Activated naive CD8-positive, alpha-beta T cell treated with anti-CD3 and anti-CD28 coated beads, Interleukin-2, amount 50 U/mL, for 24 hours (primary cell): ENCODE measurements around the gene ZNF526.

Experiments used
- ATAC-seq: fragments of 150-1000 bp; cut with Tn5 transposase; one replicate; pipeline ENCODE4 v1.10.0; 2021
- DNase-seq: peaks from one replicate; pipeline ENCODE4 v3.0.0; 2021
- H3K27ac Mint-ChIP-seq: one replicate; pipeline ENCODE4 v1.8.0; 2021; ENCODE audit warnings: mild to moderate bottlenecking, mixed read lengths
- H3K27me3 Mint-ChIP-seq: one replicate; pipeline ENCODE4 v1.8.0; 2021; ENCODE audit warnings: mixed read lengths
- H3K36me3 Mint-ChIP-seq: one replicate; pipeline ENCODE4 v1.8.0; 2021; ENCODE audit warnings: low read depth, mixed read lengths
- H3K4me1 Mint-ChIP-seq: one replicate; pipeline ENCODE4 v1.8.0; 2021; ENCODE audit warnings: mixed read lengths
- H3K4me3 Mint-ChIP-seq: one replicate; pipeline ENCODE4 v1.8.0; 2021; ENCODE audit warnings: mild to moderate bottlenecking, moderate library complexity, mixed read lengths
- H3K9me3 Mint-ChIP-seq: one replicate; pipeline ENCODE4 v1.8.0; 2021; ENCODE audit warnings: mixed read lengths

Gene ZNF526

GRCh38 chr19:42242512-42243409 lies 22.6 kb downstream of the ZNF526 start, which contains the start of gene GSK3A:
GSK3A (minus strand) TSS chr19:42242602; CDS start chr19:42242465, 137 bp downstream.
- Mint-ChIP-seq H3K4me1 (peaks cover 54% of the 10 kb centered on the region), H3K4me3 (peak within 1 kb of the TSS; percentile 92)
- ATAC-seq = peak; percentile 80

GRCh38 chr19:42244347-42245220 lies 24.5 kb downstream of the ZNF526 start:
- H3K4me1 Mint-ChIP-seq = peaks cover 50% of the 10 kb centered on the region
- peaks cover 25% of the 10 kb centered on the region for H3K36me3 Mint-ChIP-seq

More at GRCh38 chr19:42242512-42243409, 22.6 kb downstream of the ZNF526 start, which contains the start of gene GSK3A:
- no peaks in the 10 kb centered on the region for H3K9me3 Mint-ChIP-seq
- peaks cover 27% of the 10 kb centered on the region for H3K36me3 Mint-ChIP-seq
- no peaks in the 10 kb centered on the region for H3K27me3 Mint-ChIP-seq
- peak within 1 kb of the TSS; percentile 99 for H3K27ac Mint-ChIP-seq
- peak; percentile 94 for DNase-seq

GRCh38 chr19:42245231-42245630 lies 25.1 kb downstream of the ZNF526 start:
- no peaks in the 10 kb centered on the region for H3K9me3 Mint-ChIP-seq
- ATAC-seq (no peak), DNase-seq (no peak)
- peak overlapping the region; percentile 99 for H3K27ac Mint-ChIP-seq
- H3K4me1 Mint-ChIP-seq = peaks cover 47% of the 10 kb centered on the region
- H3K4me3 Mint-ChIP-seq = peak overlapping the region; percentile 92
- H3K36me3 Mint-ChIP-seq = peaks cover 23% of the 10 kb centered on the region
- no peaks in the 10 kb centered on the region for H3K27me3 Mint-ChIP-seq

More at GRCh38 chr19:42244347-42245220, 24.5 kb downstream of the ZNF526 start:
- ATAC-seq (peak; percentile 39), DNase-seq (peak; percentile 91)
- no peaks in the 10 kb centered on the region for H3K9me3 Mint-ChIP-seq
- no peaks in the 10 kb centered on the region for H3K27me3 Mint-ChIP-seq
- peak overlapping the region; percentile 92 for H3K4me3 Mint-ChIP-seq
- peak overlapping the region; percentile 99 for H3K27ac Mint-ChIP-seq

GRCh38 chr19:42246143-42246921 lies 26.2 kb downstream of the ZNF526 start:
- Mint-ChIP-seq H3K36me3 (peaks cover 18% of the 10 kb centered on the region), H3K4me3 (no peak overlapping the region), H3K27ac (peak overlapping the region; percentile 37), H3K4me1 (peaks cover 44% of the 10 kb centered on the region), H3K9me3 (no peaks in the 10 kb centered on the region), H3K27me3 (no peaks in the 10 kb centered on the region)
- ATAC-seq (no peak), DNase-seq (no peak)

GRCh38 chr19:42246922-42247639 lies 27.0 kb downstream of the ZNF526 start:
- ATAC-seq = no peak

GRCh38 chr19:42247640-42248199 lies 27.6 kb downstream of the ZNF526 start:
- no peaks in the 10 kb centered on the region for H3K9me3 Mint-ChIP-seq
- no peak for DNase-seq
- peaks cover 50% of the 10 kb centered on the region for H3K4me1 Mint-ChIP-seq
- H3K4me3 Mint-ChIP-seq = no peak overlapping the region
- no peak overlapping the region for H3K27ac Mint-ChIP-seq
- H3K27me3 Mint-ChIP-seq = no peaks in the 10 kb centered on the region
- ATAC-seq = no peak
- peaks cover 24% of the 10 kb centered on the region for H3K36me3 Mint-ChIP-seq

More at GRCh38 chr19:42246922-42247639, 27.0 kb downstream of the ZNF526 start:
- DNase-seq = no peak
- Mint-ChIP-seq H3K27me3 (no peaks in the 10 kb centered on the region), H3K9me3 (no peaks in the 10 kb centered on the region), H3K4me3 (no peak overlapping the region), H3K36me3 (peaks cover 22% of the 10 kb centered on the region), H3K4me1 (peaks cover 47% of the 10 kb centered on the region), H3K27ac (peak overlapping the region; percentile 57)

- Mint-ChIP-seq H3K4me3 (no peak overlapping the region), H3K4me1 (peaks cover 44% of the 10 kb centered on the region), H3K27ac (no peak overlapping the region), H3K36me3 (peaks cover 23% of the 10 kb centered on the region), H3K27me3 (no peaks in the 10 kb centered on the region), H3K9me3 (no peaks in the 10 kb centered on the region)
- ATAC-seq (no peak), DNase-seq (no peak)
Measured at GRCh38 chr19:42248270-42249148, 28.4 kb downstream of the ZNF526 start.

GRCh38 chr19:42249149-42249750 lies 29.1 kb downstream of the ZNF526 start:
- Mint-ChIP-seq H3K36me3 (peaks cover 22% of the 10 kb centered on the region), H3K9me3 (no peaks in the 10 kb centered on the region), H3K4me1 (peaks cover 44% of the 10 kb centered on the region), H3K27me3 (no peaks in the 10 kb centered on the region), H3K4me3 (no peak overlapping the region), H3K27ac (no peak overlapping the region)
- ATAC-seq (no peak), DNase-seq (no peak)

- H3K4me1 Mint-ChIP-seq = peaks cover 41% of the 10 kb centered on the region
- H3K9me3 Mint-ChIP-seq = no peaks in the 10 kb centered on the region
- ATAC-seq (no peak), DNase-seq (no peak)
- H3K27me3 Mint-ChIP-seq = no peaks in the 10 kb centered on the region
- H3K4me3 Mint-ChIP-seq = no peak overlapping the region
- H3K27ac Mint-ChIP-seq = peak overlapping the region; percentile 71
- peaks cover 22% of the 10 kb centered on the region for H3K36me3 Mint-ChIP-seq
Measured at GRCh38 chr19:42249769-42250168, 29.7 kb downstream of the ZNF526 start.

GRCh38 chr19:42250183-42250665 lies 30.1 kb downstream of the ZNF526 start:
- Mint-ChIP-seq H3K4me1 (peaks cover 37% of the 10 kb centered on the region), H3K27me3 (no peaks in the 10 kb centered on the region), H3K4me3 (peak overlapping the region; percentile 57), H3K36me3 (peaks cover 19% of the 10 kb centered on the region), H3K27ac (peak overlapping the region; percentile 71), H3K9me3 (no peaks in the 10 kb centered on the region)
- no peak for ATAC-seq
- no peak for DNase-seq

- no peaks in the 10 kb centered on the region for H3K9me3 Mint-ChIP-seq
- DNase-seq (peak; percentile 34), ATAC-seq (peak; percentile 15)
- H3K27me3 Mint-ChIP-seq = peaks cover under 1% of the 10 kb centered on the region
- peaks cover 19% of the 10 kb centered on the region for H3K36me3 Mint-ChIP-seq
- H3K27ac Mint-ChIP-seq = peak overlapping the region; percentile 97
- peaks cover 39% of the 10 kb centered on the region for H3K4me1 Mint-ChIP-seq
- H3K4me3 Mint-ChIP-seq = peak overlapping the region; percentile 57
Measured at GRCh38 chr19:42250666-42251531, 30.8 kb downstream of the ZNF526 start.
